Esophagus squamous epithelium (tissue), 5 donors: ENCODE results near the gene KATNAL2. TPM values are rescaled to one million over a fixed set of nuclear protein-coding genes. Genes with fewer than 3 reads are reported as not detected.
A peak's percentile ranks its signal among the peaks of the same experiment; 100 is the strongest.

Source experiments
- DNase-seq: peaks from one replicate; lab custom pipeline; 2025; lab: John Stamatoyannopoulos, UW
- H3K27ac ChIP-seq, 4 donors: fragments of 200-600 bp; sonication (generic); one replicate each; pipeline ENCODE4 v1.5.1; 2016 to 2019; ENCODE audit warnings: mild to moderate bottlenecking in 1 of 4
- H3K27me3 ChIP-seq, 4 donors: fragments of 200-600 bp; sonication (generic); 1 replicate in 3 of 4; 2 replicates in 1 of 4; pipeline versions ENCODE4 v1.5.1 to v1.6.0; 2017 to 2021; ENCODE audit warnings: antibody characterized with exemption in 1 of 4
- H3K36me3 ChIP-seq, 3 donors: fragments of 200-600 bp; sonication (generic); one replicate each; pipeline ENCODE4 v1.5.1; 2016 to 2019
- H3K4me1 ChIP-seq, 3 donors: fragments of 200-600 bp; sonication (generic); one replicate each; pipeline ENCODE4 v1.5.1; 2017 to 2019
- H3K4me3 ChIP-seq, 4 donors: fragments of 200-600 bp; sonication (generic); 1 replicate in 3 of 4; 2 replicates in 1 of 4; pipeline ENCODE4 v1.5.1; 2016 to 2019; ENCODE audit warnings: mild to moderate bottlenecking in 2 of 4, moderate library complexity in 1 of 4
- H3K9me3 ChIP-seq, 3 donors: fragments of 200-600 bp; sonication (generic); one replicate each; pipeline ENCODE4 v1.5.1; 2016 to 2019
- POLR2A ChIP-seq, 4 donors: fragments of 450-650 bp; IDR thresholded peaks; one replicate each; pipeline ENCODE4 v1.6.1; 2017; ENCODE audit warnings: antibody characterized with exemption in 4 of 4, mild to moderate bottlenecking in 4 of 4, moderate library complexity in 3 of 4
- WGBS, 2 donors: methylation state at CpG; one replicate each; pipeline ENCODE4 v1.1.5; 2018; 5-methylcytosine and 5-hydroxymethylcytosine counted together
- intact Hi-C: fragments of 100-400 bp; cut with DNase I; formaldehyde crosslinking; loops from one replicate; pipeline ENCODE4 v1.15.0; 2022
- total RNA-seq, 4 donors: library from RNA; depleted of rRNA; stranded (reverse); fragments of >200 nt; gene quantifications; one replicate each; pipeline ENCODE4 v1.1.0, GENCODE V29; 2016
- TF ChIP-seq, protein P1 (sequence below), 6 experiments: fragments of 450-650 bp in 4 of 6; fragments of 200-600 bp in 2 of 6; sonication (generic) in 2 of 6; IDR thresholded peaks; one replicate each; pipeline ENCODE4 v1.5.1; 2016 to 2019; ENCODE audit warnings: antibody characterized with exemption in 6 of 6, mild to moderate bottlenecking in 4 of 6, moderate library complexity in 4 of 6
- donor health status: DM: yes; HTN: yes; CAD: no.

Gene KATNAL2
- total RNA-seq, 4 donors from 2014 or later: 0.70 to 3.4 (median 1.8) TPM

- H3K27me3 ChIP-seq: no peaks in the 10 kb centered on the region
- H3K4me1 ChIP-seq: peaks cover 0 to 27% (median 0%) of the 10 kb centered on the region in 3 donors
- no peak overlapping the region for H3K27ac ChIP-seq
- WGBS, 2 donors: 87 to 90% methylated on average over 2 of the region's 2 CpGs
- TF ChIP-seq, protein P1, sequence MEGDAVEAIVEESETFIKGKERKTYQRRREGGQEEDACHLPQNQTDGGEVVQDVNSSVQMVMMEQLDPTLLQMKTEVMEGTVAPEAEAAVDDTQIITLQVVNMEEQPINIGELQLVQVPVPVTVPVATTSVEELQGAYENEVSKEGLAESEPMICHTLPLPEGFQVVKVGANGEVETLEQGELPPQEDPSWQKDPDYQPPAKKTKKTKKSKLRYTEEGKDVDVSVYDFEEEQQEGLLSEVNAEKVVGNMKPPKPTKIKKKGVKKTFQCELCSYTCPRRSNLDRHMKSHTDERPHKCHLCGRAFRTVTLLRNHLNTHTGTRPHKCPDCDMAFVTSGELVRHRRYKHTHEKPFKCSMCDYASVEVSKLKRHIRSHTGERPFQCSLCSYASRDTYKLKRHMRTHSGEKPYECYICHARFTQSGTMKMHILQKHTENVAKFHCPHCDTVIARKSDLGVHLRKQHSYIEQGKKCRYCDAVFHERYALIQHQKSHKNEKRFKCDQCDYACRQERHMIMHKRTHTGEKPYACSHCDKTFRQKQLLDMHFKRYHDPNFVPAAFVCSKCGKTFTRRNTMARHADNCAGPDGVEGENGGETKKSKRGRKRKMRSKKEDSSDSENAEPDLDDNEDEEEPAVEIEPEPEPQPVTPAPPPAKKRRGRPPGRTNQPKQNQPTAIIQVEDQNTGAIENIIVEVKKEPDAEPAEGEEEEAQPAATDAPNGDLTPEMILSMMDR (IDR thresholded peaks at IDR 0.05): no peak
- no peak for TF ChIP-seq POLR2A (IDR thresholded peaks at IDR 0.05)
- no peak for DNase-seq
- H3K36me3 ChIP-seq: no peaks in the 10 kb centered on the region
- intact Hi-C loops: no loop called here
- no peaks in the 10 kb centered on the region for H3K9me3 ChIP-seq
- no peak overlapping the region for H3K4me3 ChIP-seq
Measured at GRCh38 chr18:46920067-46920466, 2.7 kb downstream of the KATNAL2 start.

DNA sequence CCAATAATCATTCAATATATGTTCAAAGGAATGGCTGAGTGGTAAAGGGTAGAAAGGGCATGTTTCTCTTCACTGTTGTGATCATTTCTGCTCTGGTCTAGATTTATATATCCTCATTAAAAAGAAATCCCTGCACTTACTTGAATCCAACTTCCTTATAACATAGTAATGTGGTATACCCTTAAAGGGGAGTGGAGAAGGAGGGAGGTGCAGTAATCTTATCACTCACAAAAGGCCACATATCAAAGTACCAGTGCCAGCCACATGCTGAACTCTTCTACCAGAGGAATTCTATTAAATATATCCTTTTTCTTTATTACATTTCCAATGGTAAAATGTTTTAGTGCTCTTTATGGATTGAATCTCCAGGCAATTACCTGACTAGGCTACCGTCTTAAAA, 3.3 kb downstream of the KATNAL2 start:
- H3K27me3 ChIP-seq: no peaks in the 10 kb centered on the region
- TF ChIP-seq, protein P1 (IDR thresholded peaks at IDR 0.05): no peak
- no peak for TF ChIP-seq POLR2A (IDR thresholded peaks at IDR 0.05)
- intact Hi-C loops: no loop called here
- WGBS, 2 donors: 89 to 90% methylated on average over 1 of the region's 1 CpG
- no peak overlapping the region for H3K4me3 ChIP-seq
- no peak overlapping the region for H3K27ac ChIP-seq
- peaks cover 0 to 21% (median 0%) of the 10 kb centered on the region in 3 donors for H3K4me1 ChIP-seq
- DNase-seq: no peak
- H3K9me3 ChIP-seq: no peaks in the 10 kb centered on the region
- H3K36me3 ChIP-seq: no peaks in the 10 kb centered on the region

GRCh38 chr18:46939337-46939963, 22.0 kb downstream of the KATNAL2 start:
- intact Hi-C loops: no loop called here
- H3K4me1 ChIP-seq: peaks cover 0 to 21% (median 6%) of the 10 kb centered on the region in 3 donors
- DNase-seq: no peak
- H3K9me3 ChIP-seq: no peaks in the 10 kb centered on the region
- H3K27me3 ChIP-seq: no peaks in the 10 kb centered on the region
- no peak overlapping the region for H3K4me3 ChIP-seq
- H3K36me3 ChIP-seq: no peaks in the 10 kb centered on the region
- 33 to 67% methylated on average over 1 of the region's 1 CpG for WGBS, 2 donors
- H3K27ac ChIP-seq: peak overlapping the region in 1 of 4 donors; percentile 36
- TF ChIP-seq, protein P1 (IDR thresholded peaks at IDR 0.05): no peak
- TF ChIP-seq POLR2A (IDR thresholded peaks at IDR 0.05): no peak

DNA sequence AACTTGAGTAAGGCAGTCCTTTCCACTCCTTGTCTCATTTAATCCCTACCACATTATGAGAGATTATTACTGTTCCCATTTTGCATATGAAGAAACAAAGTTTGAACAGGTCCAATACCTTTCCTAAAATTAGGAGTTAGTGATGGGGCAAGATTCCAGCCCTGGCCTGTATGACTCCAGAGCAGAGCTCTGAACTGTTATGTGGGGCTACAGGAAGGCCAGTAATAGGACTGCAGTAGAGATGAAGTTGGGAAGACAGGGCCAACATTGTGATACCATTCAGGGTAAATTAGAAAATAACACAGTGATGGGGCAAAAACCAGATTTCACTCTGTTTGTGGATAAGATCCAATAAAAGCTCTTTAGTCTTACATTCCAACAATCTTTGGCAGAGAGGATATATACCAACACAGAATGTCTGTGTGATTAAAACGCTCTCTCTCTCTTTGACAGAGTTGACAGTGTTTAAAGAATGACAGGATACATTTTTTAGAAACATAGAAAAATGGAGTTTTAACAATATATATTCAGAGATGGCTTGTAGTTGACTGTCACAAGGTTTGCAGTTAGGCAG, 22.7 kb downstream of the KATNAL2 start:
- Histone ChIP-seq H3K4me1 (peaks cover 0 to 21% (median 6%) of the 10 kb centered on the region in 3 donors), H3K36me3 (no peaks in the 10 kb centered on the region), H3K9me3 (no peaks in the 10 kb centered on the region), H3K27me3 (no peaks in the 10 kb centered on the region), H3K4me3 (no peak overlapping the region), H3K27ac (peak overlapping the region in 1 of 4 donors; percentile 36)
- 32 to 57% methylated on average over 1 of the region's 1 CpG for WGBS, 2 donors
- intact Hi-C loops: no loop called here
- no peak for TF ChIP-seq POLR2A (IDR thresholded peaks at IDR 0.05)
- TF ChIP-seq, protein P1 (IDR thresholded peaks at IDR 0.05): no peak
- no peak for DNase-seq

DNA sequence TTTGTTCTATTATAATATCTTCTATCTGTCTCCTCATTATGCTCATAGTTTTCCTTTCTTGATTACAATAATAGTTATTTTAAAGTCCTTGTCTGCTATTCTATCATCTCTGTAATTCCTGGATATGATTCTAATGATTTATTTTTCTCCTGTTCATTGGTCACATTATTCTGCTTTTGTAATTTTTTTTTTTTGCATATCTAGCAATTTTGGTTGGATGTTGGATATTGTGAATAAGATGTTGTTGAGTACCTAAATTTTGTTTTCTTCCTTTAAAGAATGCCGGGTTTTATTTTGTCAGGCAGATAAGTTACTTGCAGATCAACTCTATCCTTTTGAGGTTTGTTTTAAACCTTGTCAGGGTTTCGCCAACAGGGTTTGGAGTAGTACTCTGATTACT, 25.2 kb downstream of the KATNAL2 start:
- Histone ChIP-seq H3K27me3 (no peaks in the 10 kb centered on the region), H3K9me3 (no peaks in the 10 kb centered on the region), H3K36me3 (no peaks in the 10 kb centered on the region), H3K4me3 (no peak overlapping the region), H3K27ac (no peak overlapping the region), H3K4me1 (peaks cover 0 to 33% (median 6%) of the 10 kb centered on the region in 3 donors)
- DNase-seq: no peak
- intact Hi-C loops: no loop called here
- WGBS, 2 donors: 91 to 95% methylated on average over 2 of the region's 2 CpGs
- TF ChIP-seq POLR2A (IDR thresholded peaks at IDR 0.05): no peak
- TF ChIP-seq, protein P1 (IDR thresholded peaks at IDR 0.05): no peak
